Endodermal cell (in vitro differentiated cells): Measurements from ENCODE around the gene CDKN1C. TPM values are rescaled to one million over a fixed set of nuclear protein-coding genes. Genes with fewer than 3 reads are reported as not detected.

Source experiments
- DNase-seq: peaks from one replicate; pipeline ENCODE4 v3.0.0-alpha.2; 2017
- H3K27ac ChIP-seq: 2 replicates; pipeline ENCODE4 v1.5.1; 2013; ENCODE audit warnings: mild to moderate bottlenecking, low read depth, low read length, moderate library complexity
- H3K27me3 ChIP-seq: 2 replicates; pipeline ENCODE4 v1.6.1; 2013; ENCODE audit warnings: mild to moderate bottlenecking, low read length, moderate library complexity; ENCODE audit not compliant: insufficient read depth, control insufficient read depth, poor library complexity, severe bottlenecking
- H3K36me3 ChIP-seq: 2 replicates; pipeline ENCODE4 v1.7.0; 2013; ENCODE audit warnings: mild to moderate bottlenecking, low read length, moderate library complexity; ENCODE audit not compliant: control insufficient read depth, insufficient read depth
- H3K4me1 ChIP-seq: one replicate; pipeline ENCODE4 v1.7.0; 2013; ENCODE audit warnings: low read length; ENCODE audit not compliant: control insufficient read depth, insufficient read depth
- H3K4me3 ChIP-seq: 2 replicates; pipeline ENCODE4 v1.5.1; 2013; ENCODE audit warnings: mild to moderate bottlenecking, low read length, moderate library complexity
- H3K9ac ChIP-seq: 2 replicates; pipeline ENCODE4 v1.6.1; 2013; ENCODE audit warnings: mild to moderate bottlenecking, low read length, moderate library complexity; ENCODE audit not compliant: poor library complexity, severe bottlenecking; ENCODE audit errors: extremely low read depth
- H3K9me3 ChIP-seq: 2 replicates; pipeline ENCODE4 v1.6.1; 2013; ENCODE audit warnings: mild to moderate bottlenecking, low read length, moderate library complexity; ENCODE audit not compliant: control insufficient read depth
- H3K27ac Mint-ChIP-seq: 2 replicates; pipeline ENCODE4 v1.8.0; 2020; ENCODE audit warnings: mixed read lengths
- H3K27me3 Mint-ChIP-seq: 2 replicates; pipeline ENCODE4 v1.8.0; 2021; ENCODE audit warnings: mild to moderate bottlenecking, mixed read lengths; ENCODE audit not compliant: insufficient read depth
- H3K36me3 Mint-ChIP-seq: 2 replicates; pipeline ENCODE4 v1.8.0; 2020; ENCODE audit warnings: low read depth, mixed read lengths
- H3K4me1 Mint-ChIP-seq: 2 replicates; pipeline ENCODE4 v1.8.0; 2020; ENCODE audit warnings: mixed read lengths
- H3K4me3 Mint-ChIP-seq: 2 replicates; pipeline ENCODE4 v1.8.0; 2020; ENCODE audit warnings: mild to moderate bottlenecking, moderate library complexity, mixed read lengths
- H3K9me3 Mint-ChIP-seq: 2 replicates; pipeline ENCODE4 v1.8.0; 2020; ENCODE audit warnings: mild to moderate bottlenecking, mixed read lengths
- WGBS, 2 experiments: methylation state at CpG; one replicate each; pipeline versions ENCODE4 v1.1.5 to v1.1.7; 2013; ENCODE audit warnings: missing lambda C conversion rate in 2 of 2, mixed read lengths in 1 of 2; ENCODE audit not compliant: insufficient coverage in 1 of 2, insufficient read length in 1 of 2; 5-methylcytosine and 5-hydroxymethylcytosine counted together
- total RNA-seq, 2 donors: library from RNA; stranded (reverse); fragmentation: NEBNext Ultra II Directional in 1 of 2; extraction: Animal tissue kit (Norgen Biotek cat#: 25700) in 1 of 2; gene quantifications; 2 replicates in 1 of 2; 3 replicates in 1 of 2; pipeline ENCODE4 v1.2.1, GENCODE V29; 2021
- TF ChIP-seq, protein P1 (sequence below): fragments of 200-600 bp; sonication (generic); conservative IDR thresholded peaks from 2 replicates; pipeline ENCODE4 v1.5.0; 2021; ENCODE audit warnings: antibody characterized with exemption, mild to moderate bottlenecking

The CDKN1C gene
- total RNA-seq, 2 donors from 2014 or later = 37.6 to 60.9 TPM

DNA sequence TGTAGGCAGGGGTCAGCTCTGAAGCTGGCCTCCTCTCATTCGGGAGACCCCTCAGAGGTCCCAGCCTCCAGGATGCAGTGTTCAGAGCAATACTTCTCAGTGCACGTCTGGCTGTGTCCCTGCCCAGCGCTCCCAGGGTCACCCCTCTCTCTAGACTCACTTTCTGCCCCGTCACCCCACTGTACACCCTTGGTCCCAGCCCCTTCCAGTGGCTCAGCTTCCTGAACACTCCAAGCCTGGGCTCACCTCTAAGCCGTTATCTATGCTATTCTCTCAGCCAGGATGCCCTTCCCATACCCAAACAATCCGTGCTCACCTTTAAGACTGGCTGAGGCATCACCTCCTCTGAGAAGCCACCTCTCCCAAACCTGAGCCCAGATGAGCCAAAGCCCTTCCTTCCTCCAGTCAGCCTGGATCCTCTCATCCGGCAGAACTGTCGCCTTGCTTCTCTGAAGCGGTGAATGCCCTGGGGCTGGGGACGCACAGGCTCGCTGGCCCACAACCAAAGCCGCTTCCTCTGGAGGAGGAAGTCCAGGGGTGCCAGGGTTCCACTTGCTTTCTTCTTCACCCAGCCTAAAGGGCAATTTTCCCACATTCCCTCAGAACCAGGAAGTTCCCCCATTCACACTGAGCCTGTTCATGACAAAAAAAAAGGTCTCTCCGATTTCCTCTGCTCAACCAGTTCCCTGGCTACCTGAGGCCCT, 13.7 kb upstream of the CDKN1C start:
- no peak overlapping the region for H3K4me3 Mint-ChIP-seq
- 85 to 92% methylated on average over 8 to 13 of the region's 13 CpGs for WGBS, 2 experiments
- H3K27ac Mint-ChIP-seq = no peak overlapping the region
- H3K9me3 Mint-ChIP-seq = no peaks in the 10 kb centered on the region
- Histone ChIP-seq H3K36me3 (no peaks in the 10 kb centered on the region), H3K9ac (no peak overlapping the region), H3K9me3 (no peaks in the 10 kb centered on the region), H3K4me1 (peaks cover 4% of the 10 kb centered on the region), H3K4me3 (no peak overlapping the region), H3K27ac (no peak overlapping the region), H3K27me3 (no peaks in the 10 kb centered on the region)
- no peak for DNase-seq
- H3K36me3 Mint-ChIP-seq = no peaks in the 10 kb centered on the region
- TF ChIP-seq, protein P1, sequence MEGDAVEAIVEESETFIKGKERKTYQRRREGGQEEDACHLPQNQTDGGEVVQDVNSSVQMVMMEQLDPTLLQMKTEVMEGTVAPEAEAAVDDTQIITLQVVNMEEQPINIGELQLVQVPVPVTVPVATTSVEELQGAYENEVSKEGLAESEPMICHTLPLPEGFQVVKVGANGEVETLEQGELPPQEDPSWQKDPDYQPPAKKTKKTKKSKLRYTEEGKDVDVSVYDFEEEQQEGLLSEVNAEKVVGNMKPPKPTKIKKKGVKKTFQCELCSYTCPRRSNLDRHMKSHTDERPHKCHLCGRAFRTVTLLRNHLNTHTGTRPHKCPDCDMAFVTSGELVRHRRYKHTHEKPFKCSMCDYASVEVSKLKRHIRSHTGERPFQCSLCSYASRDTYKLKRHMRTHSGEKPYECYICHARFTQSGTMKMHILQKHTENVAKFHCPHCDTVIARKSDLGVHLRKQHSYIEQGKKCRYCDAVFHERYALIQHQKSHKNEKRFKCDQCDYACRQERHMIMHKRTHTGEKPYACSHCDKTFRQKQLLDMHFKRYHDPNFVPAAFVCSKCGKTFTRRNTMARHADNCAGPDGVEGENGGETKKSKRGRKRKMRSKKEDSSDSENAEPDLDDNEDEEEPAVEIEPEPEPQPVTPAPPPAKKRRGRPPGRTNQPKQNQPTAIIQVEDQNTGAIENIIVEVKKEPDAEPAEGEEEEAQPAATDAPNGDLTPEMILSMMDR = no peak
- H3K27me3 Mint-ChIP-seq = peaks cover 47% of the 10 kb centered on the region
- peaks cover 4% of the 10 kb centered on the region for H3K4me1 Mint-ChIP-seq

DNA sequence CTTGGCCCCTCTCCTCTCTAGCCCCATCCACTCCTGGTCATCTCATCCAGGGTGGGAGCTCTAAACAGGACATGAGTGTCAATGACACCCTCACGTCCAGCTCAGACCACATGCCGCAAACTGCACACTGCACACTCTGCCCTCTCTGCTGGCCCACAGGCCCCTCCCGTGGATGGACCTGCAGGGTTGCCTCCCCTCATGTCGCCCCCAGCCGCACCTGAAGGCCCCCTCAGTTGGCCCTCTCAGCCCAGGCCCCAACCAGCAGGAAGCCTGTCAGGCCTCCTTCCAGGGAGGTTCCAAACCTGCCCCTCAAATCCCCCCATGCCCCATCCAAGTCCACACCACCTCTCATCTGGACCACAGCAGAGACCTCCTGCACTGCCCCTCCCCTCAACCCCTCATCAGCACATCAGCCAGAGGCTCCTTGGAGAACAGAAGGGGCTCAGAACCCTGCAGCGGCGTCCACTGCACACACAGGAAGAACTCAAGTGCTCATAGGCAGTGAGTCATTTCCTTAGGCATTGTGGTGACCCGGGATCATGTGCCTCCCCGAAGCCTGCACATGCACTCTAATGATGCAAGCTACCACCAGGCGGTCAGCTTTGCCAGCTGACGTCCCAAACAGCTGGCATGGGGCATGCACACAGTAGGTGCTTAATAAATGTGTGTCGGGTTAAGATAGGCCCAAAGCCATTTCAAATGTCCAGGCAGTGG, 12.9 kb upstream of the CDKN1C start:
- TF ChIP-seq, protein P1 = no peak
- H3K27ac ChIP-seq = no peak overlapping the region
- whole genome bisulfite sequencing, 2 experiments = 82 to 88% methylated on average over 8 to 12 of the region's 12 CpGs
- no peak overlapping the region for H3K9ac ChIP-seq
- H3K27ac Mint-ChIP-seq = no peak overlapping the region
- H3K27me3 ChIP-seq = no peaks in the 10 kb centered on the region
- no peak overlapping the region for H3K4me3 Mint-ChIP-seq
- H3K4me3 ChIP-seq = no peak overlapping the region
- H3K9me3 Mint-ChIP-seq = no peaks in the 10 kb centered on the region
- H3K36me3 Mint-ChIP-seq = no peaks in the 10 kb centered on the region
- H3K4me1 Mint-ChIP-seq = peaks cover 4% of the 10 kb centered on the region
- no peak for DNase-seq
- H3K27me3 Mint-ChIP-seq = peaks cover 52% of the 10 kb centered on the region
- no peaks in the 10 kb centered on the region for H3K9me3 ChIP-seq
- peaks cover 4% of the 10 kb centered on the region for H3K4me1 ChIP-seq
- no peaks in the 10 kb centered on the region for H3K36me3 ChIP-seq

DNA sequence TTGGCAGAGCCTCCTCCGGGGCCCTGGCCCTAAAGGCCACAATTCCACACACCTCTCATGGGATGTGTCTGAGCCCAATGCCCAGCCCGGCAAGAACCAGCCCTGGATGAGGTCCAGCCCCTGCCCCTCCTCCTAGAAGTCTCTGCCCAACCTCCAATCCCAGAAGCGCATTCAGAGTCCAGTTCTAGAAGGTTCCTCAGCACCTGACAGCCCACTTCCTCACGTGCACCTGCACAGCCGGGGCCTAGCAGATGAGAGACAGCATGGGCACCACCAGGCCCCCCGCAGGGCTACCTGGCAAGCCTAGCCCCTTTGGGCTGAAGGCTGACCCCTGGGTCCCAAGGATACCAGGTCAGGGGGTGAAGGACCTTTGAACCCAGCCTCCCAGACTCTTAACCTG, 11.5 kb upstream of the CDKN1C start:
- no peak for DNase-seq
- Histone ChIP-seq H3K27me3 (no peaks in the 10 kb centered on the region), H3K27ac (no peak overlapping the region), H3K9me3 (no peaks in the 10 kb centered on the region), H3K4me1 (no peaks in the 10 kb centered on the region), H3K36me3 (no peaks in the 10 kb centered on the region), H3K4me3 (no peak overlapping the region), H3K9ac (no peak overlapping the region)
- H3K27ac Mint-ChIP-seq = no peak overlapping the region
- H3K4me3 Mint-ChIP-seq = no peak overlapping the region
- 90 to 94% methylated on average over 3 to 6 of the region's 6 CpGs for WGBS, 2 experiments
- H3K4me1 Mint-ChIP-seq = peaks cover 4% of the 10 kb centered on the region
- H3K9me3 Mint-ChIP-seq = no peaks in the 10 kb centered on the region
- TF ChIP-seq, protein P1 = no peak
- H3K27me3 Mint-ChIP-seq = peaks cover 52% of the 10 kb centered on the region
- no peaks in the 10 kb centered on the region for H3K36me3 Mint-ChIP-seq
